Stimulated activated CD8-positive, alpha-beta memory T cell treated with anti-CD3 and anti-CD28 coated beads, Interleukin-12 subunit alpha, Interleukin-12 subunit beta, amount 100 ng/mL, for 1 hour (primary cell): Measurements from ENCODE around the gene TMCC1.
"Not testable (repeated sequence)": the region's sequence is repeated elsewhere in the genome, so short reads cannot be mapped to it uniquely, and the experiment has no call there.

Experiments used
- DNase-seq: peaks from one replicate; pipeline ENCODE4 v3.0.0-alpha.2; 2020; ENCODE audit warnings: low read depth

TMCC1 gene

GRCh38 chr3:129718201-129718600, 175.3 kb downstream of the TMCC1 start:
- DNase-seq, result no peak

- DNase-seq, result no peak
Measured at GRCh38 chr3:129715854-129716253, 177.7 kb downstream of the TMCC1 start.

- DNase-seq, result no peak
Measured at GRCh38 chr3:129708328-129708861, 185.1 kb downstream of the TMCC1 start.

DNA sequence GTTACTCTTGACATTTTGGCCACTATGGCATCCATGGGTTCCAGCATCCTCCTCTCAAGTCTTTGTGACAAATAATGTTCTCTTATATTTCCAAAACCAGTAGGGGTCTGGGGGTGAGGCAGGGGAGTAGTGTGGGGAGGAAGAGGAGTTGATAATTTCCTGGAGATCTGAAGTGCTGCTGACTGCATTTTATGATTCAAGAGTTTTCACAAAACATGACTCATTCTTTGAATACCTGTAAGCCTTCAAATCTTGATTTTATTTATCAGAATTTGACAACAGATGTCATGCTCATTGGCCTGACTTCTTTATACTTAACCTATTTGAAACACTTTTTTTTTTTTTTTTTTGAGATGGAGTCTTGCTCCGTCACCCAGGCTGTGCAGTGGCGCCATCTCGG, 188.2 kb downstream of the TMCC1 start:
- no peak for DNase-seq

DNA sequence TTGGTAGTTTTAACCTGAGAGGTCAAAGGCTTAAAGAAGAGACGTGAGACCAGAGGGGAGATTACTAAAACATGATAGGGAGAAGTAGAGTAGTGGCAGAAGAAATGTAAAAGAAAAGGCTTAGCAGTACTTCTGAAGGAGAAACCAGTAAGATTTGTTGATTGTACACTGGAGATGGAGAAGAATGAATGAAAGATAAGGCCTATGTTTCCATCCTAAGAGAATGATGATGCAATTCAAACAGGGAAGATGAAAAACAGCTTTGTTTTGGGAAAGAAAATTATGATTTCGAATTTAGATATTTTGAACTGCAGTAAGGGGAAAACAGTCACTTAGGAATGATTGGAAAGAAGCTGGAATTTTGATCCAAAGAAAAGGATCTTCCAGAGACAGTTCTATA, 189.6 kb downstream of the TMCC1 start:
- no peak for DNase-seq

GRCh38 chr3:129702934-129703712, 190.4 kb downstream of the TMCC1 start:
- DNase-seq, result no peak

DNA sequence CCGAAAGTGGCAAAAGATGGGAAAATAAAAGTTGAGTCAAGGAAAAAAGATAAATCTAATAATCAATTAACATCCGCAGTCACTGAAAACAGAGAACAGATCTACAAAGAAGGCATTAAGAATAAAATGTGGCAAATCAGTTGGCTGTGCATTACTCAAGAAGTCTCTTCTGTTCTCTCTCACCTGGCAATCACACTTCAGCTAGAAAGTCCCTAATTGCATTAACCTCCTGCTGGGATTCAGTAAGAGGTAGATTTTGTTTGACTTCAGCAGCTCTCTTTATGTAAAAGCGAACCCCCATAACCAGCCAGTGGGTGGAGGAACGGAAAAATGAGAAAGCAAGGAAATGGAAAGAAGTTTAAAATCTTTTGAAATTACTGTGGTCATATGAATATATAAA, 192.3 kb downstream of the TMCC1 start:
- DNase-seq, result no peak

- no peak for DNase-seq
Measured at GRCh38 chr3:129699612-129700011, 193.9 kb downstream of the TMCC1 start.

DNA sequence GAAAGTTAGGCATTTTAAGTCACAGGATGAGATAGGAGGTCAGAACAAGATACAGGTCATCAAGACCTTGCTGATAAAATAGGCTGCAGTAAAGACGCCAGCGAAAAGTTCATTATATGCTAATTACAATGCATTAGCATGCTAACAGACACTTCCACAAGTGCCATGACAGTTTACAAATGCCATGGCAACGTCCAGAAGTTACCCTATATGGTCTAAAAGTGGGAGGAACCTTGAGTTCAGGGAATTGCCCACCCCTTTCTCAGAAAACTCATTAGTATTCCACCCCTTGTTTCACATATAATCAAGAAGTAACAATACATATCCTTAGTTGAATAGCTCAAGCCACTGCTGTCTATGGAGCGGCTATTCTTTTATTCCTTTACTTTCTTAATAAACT, 194.3 kb downstream of the TMCC1 start:
- no peak for DNase-seq

DNA sequence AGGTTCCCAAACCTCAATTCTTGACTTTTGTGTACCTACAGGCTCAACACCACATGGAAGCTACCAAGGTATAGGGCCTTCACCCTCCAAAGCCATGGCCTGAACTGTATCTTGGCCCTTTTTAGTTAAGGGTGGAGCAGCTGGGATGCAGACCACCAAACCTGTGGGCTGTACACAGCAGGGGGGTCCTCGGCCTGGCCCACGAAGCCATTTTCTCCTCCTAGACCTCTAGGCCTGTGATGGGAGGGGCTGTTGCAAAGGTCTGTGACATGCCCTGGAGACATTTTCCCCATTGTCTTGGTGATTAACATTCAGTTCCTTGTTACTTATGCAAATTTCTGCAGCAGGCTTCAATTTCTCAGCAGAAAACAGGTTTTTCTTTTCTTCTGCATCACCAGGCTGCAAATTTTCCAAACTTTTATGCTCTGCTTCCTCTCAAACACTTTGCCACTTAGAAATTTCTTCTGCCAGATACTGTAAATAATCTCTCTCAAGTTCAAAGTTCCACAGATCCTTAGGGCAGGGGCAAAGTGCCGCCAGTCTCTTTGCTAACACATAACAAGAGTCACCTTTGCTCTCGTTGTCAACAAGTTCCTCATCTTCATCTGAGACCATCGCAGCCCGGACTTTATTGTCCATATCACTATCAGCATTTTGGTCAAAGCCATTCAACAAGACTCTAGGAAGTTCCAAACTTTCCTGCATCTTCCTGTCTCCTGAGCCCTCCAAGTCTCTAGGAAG, 196.1 kb downstream of the TMCC1 start:
- no peak for DNase-seq

DNA sequence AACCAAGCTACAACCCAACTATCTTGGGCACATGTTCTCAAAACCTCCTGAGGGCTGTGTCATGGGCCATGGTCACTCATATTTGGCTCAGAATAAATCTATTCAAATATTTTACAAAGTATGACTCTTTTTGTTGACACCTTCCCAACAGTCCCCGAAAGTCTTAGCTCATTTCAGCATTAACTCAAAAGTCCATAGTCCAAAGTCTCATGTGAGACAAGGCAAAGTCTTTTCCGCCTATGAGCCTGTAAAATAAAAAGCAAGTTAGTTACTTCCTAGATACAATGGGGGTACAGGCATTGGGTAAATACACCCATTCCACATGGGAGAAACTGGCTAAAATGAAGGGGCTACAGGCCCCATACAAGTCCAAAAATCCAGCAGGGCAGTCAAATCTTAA, 197.1 kb downstream of the TMCC1 start:
- DNase-seq, result not testable (repeated sequence)

- DNase-seq, result no peak
Measured at GRCh38 chr3:129695230-129695629, 198.3 kb downstream of the TMCC1 start.

DNA sequence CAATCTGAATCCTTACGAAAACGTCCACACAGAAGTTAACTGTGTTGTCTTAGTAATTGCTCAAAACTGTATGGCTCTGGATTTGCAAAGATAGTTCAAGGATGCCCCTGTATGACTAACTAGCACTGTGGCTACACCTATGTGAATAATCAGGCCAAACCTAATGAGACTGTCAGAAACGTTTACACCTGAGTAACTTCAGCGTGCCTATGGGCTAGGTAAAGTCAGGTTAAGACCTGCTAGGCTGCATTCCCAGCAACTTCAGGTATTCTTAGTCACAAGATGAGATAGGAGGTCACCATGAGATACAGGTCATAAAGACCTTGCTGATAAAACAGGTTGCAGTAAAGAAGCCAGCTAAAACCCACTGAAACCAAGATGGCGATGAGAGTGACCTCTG, 199.3 kb downstream of the TMCC1 start:
- no peak for DNase-seq

DNA sequence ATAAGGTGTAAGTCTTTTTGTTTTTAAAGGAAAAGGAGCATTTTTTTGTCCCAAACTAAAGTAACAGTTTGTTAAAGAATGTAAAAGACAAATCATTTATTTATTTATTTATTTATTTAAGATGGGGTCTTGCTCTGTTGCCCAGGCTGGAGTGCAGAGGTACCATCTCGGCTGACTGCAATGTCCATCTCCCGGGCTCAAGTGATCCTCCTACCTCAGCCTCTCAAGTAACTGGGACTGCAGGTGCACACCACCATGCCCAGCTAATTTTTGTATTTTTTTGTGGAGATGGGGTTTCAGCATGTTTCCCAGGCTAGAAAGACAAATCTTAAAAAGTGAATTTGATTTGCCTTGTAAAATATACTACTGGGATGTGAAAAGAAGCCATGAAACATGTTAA, 200.8 kb downstream of the TMCC1 start:
- no peak for DNase-seq

- no peak for DNase-seq
Measured at GRCh38 chr3:129690963-129691362, 202.5 kb downstream of the TMCC1 start.

GRCh38 chr3:129690406-129690805, 203.1 kb downstream of the TMCC1 start:
- no peak for DNase-seq

- no peak for DNase-seq
Measured at GRCh38 chr3:129689036-129689435, 204.5 kb downstream of the TMCC1 start.

DNA sequence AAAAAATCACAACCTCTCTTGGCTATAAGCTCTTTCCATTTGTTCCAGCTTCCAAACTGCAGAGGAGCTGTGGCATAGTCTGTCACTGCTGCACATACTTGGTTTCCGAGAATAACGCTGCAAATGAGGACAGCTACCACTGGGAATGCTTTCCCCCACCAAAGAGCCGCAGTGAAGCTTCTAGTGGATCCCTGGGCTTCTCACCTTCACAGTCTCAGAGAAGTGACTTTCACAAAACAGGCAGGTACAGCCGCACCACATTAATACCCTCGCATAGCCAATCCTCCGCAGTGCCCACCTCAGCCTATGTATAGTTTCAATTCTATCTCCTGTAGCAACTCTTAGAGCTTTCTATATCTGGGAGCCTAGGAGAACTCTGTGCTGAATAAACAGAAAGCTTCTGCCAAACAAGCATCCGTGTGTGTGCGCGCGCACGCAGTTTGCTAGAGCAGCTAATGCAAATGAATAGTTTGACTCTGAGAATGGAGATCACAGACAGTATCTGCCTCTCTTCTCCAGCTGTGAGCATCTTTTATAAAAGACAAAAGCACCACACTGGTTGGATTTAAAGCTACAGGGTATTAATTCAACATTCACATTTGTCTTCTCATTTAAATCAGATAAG, 205.1 kb downstream of the TMCC1 start:
- no peak for DNase-seq

DNA sequence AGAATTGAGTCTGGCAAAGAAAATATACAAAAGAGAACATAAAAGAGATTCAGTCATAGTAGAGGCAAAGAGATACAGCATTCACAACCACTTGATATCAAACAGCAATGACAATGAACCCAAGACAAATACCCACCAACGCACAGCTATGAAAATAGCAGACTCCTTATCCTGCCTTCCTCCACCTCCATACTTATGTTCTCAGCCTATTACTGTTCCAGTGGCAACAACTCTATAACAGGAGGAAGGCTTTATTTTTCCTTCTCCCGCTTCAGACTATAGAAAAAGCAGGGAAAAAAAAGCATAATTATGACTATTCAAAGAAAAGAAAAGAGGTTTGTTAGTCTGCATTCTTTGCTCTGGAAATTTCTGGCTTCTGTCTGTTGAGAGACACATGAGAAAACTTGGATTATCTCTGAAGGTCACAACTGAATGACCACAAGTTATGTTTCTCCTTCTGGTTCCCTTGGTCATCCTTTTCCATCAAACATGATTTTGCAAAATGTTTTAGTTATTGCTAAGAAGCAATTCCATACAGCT, 205.9 kb downstream of the TMCC1 start:
- DNase-seq, result no peak

DNA sequence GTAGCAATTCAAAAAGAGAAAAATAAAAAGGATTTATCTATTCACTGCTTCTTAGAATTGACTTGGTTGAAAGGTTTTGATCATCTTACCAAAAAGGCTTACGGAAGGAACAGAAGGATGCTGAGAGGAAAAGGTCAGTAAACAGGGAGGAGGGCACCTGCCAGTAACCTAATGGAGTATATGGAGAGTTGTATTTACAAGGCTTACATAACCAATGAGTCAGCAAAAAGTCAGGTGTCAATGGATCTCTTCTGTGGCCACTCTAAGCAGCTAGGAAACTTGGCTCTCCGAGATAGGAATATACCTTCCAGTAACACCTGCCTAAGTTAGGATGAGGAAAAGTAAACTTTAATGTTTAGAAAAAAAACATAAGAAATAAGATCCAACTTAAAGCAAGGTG, 206.6 kb downstream of the TMCC1 start:
- no peak for DNase-seq

DNA sequence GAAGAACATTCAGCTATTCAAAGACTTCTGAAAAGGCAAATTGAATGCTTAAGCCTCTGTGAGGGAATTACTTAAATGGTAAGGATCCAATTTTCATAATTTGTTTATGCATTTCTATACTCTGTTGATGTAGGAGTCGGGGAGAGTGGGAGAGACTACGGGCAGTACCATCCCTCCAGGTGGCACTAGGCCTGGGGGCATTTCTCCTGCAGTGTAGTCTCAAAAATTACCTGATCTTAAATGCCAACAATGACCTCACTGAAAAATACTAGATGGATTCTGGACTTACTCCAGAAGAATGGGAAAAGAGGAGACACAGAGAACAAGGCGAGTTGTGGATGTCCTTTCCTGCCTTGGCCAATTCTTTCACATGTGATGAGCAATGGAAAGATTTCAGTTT, 209.2 kb downstream of the TMCC1 start:
- DNase-seq, result no peak

GRCh38 chr3:129683201-129683600, 210.3 kb downstream of the TMCC1 start:
- DNase-seq, result no peak

- no peak for DNase-seq
Measured at GRCh38 chr3:129676985-129677384, 216.5 kb downstream of the TMCC1 start.
